Chondrocyte (in vitro differentiated cells): ENCODE results near the gene SERPIND1. TPM values are rescaled to one million over a fixed set of nuclear protein-coding genes. Genes with fewer than 3 reads are reported as not detected.
A peak's percentile ranks its signal among the peaks of the same experiment; 100 is the strongest.

Experiments
- DNase-seq: peaks from one replicate; pipeline ENCODE4 v3.0.0; 2021; ENCODE audit warnings: mixed read lengths, low spot score
- H3K27ac Mint-ChIP-seq: one replicate; pipeline ENCODE4 v1.8.0; 2021; ENCODE audit warnings: mild to moderate bottlenecking, moderate library complexity, mixed read lengths; ENCODE audit not compliant: unreplicated experiment
- H3K27me3 Mint-ChIP-seq: 2 replicates; pipeline ENCODE4 v1.8.0; 2021; ENCODE audit warnings: low read depth, mixed read lengths
- H3K36me3 Mint-ChIP-seq: 2 replicates; pipeline ENCODE4 v1.8.0; 2021; ENCODE audit warnings: low read depth, mixed read lengths
- H3K4me1 Mint-ChIP-seq: 2 replicates; pipeline ENCODE4 v1.8.0; 2021; ENCODE audit warnings: low read depth, mild to moderate bottlenecking, mixed read lengths
- H3K4me3 Mint-ChIP-seq: one replicate; pipeline ENCODE4 v1.8.0; 2021; ENCODE audit warnings: mild to moderate bottlenecking, moderate library complexity, mixed read lengths; ENCODE audit not compliant: unreplicated experiment
- H3K9me3 Mint-ChIP-seq: 2 replicates; pipeline ENCODE4 v1.8.0; 2021; ENCODE audit warnings: low read depth, mixed read lengths
- CTCF ChIP-seq: fragments of 200-600 bp; sonication (generic); IDR thresholded peaks from 2 replicates; pipeline ENCODE4 v1.5.0; 2021; ENCODE audit warnings: antibody characterized with exemption, mild to moderate bottlenecking, moderate library complexity
- total RNA-seq: library from RNA; stranded (reverse); gene quantifications from 3 replicates; pipeline ENCODE4 v1.2.1, GENCODE V29; 2021

The SERPIND1 gene
- total RNA-seq, 1 donor from 2014 or later, result not detected

GRCh38 chr22:20783300-20783673, 9.4 kb downstream of the SERPIND1 start:
- Mint-ChIP-seq H3K27ac (no peak overlapping the region), H3K4me3 (no peak overlapping the region), H3K9me3 (no peaks in the 10 kb centered on the region), H3K27me3 (no peaks in the 10 kb centered on the region), H3K36me3 (peaks cover 18% of the 10 kb centered on the region), H3K4me1 (peaks cover 6% of the 10 kb centered on the region)
- peak; percentile 5 for DNase-seq
- no peak for TF ChIP-seq CTCF

GRCh38 chr22:20783844-20784723, 10.2 kb downstream of the SERPIND1 start:
- H3K4me3 Mint-ChIP-seq, result no peak overlapping the region
- no peaks in the 10 kb centered on the region for H3K27me3 Mint-ChIP-seq
- DNase-seq, result peak; percentile 24
- peaks cover 6% of the 10 kb centered on the region for H3K4me1 Mint-ChIP-seq
- H3K36me3 Mint-ChIP-seq, result peaks cover 17% of the 10 kb centered on the region
- no peaks in the 10 kb centered on the region for H3K9me3 Mint-ChIP-seq
- H3K27ac Mint-ChIP-seq, result peak overlapping the region; percentile 10
- TF ChIP-seq CTCF, result peak; percentile 83

- H3K9me3 Mint-ChIP-seq, result no peaks in the 10 kb centered on the region
- no peaks in the 10 kb centered on the region for H3K27me3 Mint-ChIP-seq
- no peak overlapping the region for H3K27ac Mint-ChIP-seq
- no peak for DNase-seq
- H3K4me1 Mint-ChIP-seq, result peaks cover 6% of the 10 kb centered on the region
- peaks cover 11% of the 10 kb centered on the region for H3K36me3 Mint-ChIP-seq
- H3K4me3 Mint-ChIP-seq, result no peak overlapping the region
- TF ChIP-seq CTCF, result no peak
Measured at GRCh38 chr22:20785415-20785814, 11.5 kb downstream of the SERPIND1 start.

- Mint-ChIP-seq H3K9me3 (no peaks in the 10 kb centered on the region), H3K4me3 (no peak overlapping the region), H3K36me3 (peaks cover 16% of the 10 kb centered on the region), H3K4me1 (peaks cover 6% of the 10 kb centered on the region), H3K27me3 (no peaks in the 10 kb centered on the region), H3K27ac (no peak overlapping the region)
- TF ChIP-seq CTCF, result no peak
- DNase-seq, result no peak
Measured at GRCh38 chr22:20786048-20786447, 12.1 kb downstream of the SERPIND1 start.

- peaks cover 6% of the 10 kb centered on the region for H3K4me1 Mint-ChIP-seq
- no peak overlapping the region for H3K27ac Mint-ChIP-seq
- DNase-seq, result no peak
- no peak for TF ChIP-seq CTCF
- H3K4me3 Mint-ChIP-seq, result no peak overlapping the region
- H3K27me3 Mint-ChIP-seq, result no peaks in the 10 kb centered on the region
- H3K36me3 Mint-ChIP-seq, result peaks cover 19% of the 10 kb centered on the region
- H3K9me3 Mint-ChIP-seq, result no peaks in the 10 kb centered on the region
Measured at GRCh38 chr22:20786536-20786979, 12.6 kb downstream of the SERPIND1 start.
